GM18951 (cell line): Measurements from ENCODE around the gene L3MBTL1.
"Not testable (repeated sequence)": the region's sequence is repeated elsewhere in the genome, so short reads cannot be mapped to it uniquely, and the experiment has no call there.

ENCODE experiments used
- POLR2A ChIP-seq: IDR thresholded peaks from 4 replicates; pipeline ENCODE4 v1.6.1; 2011; ENCODE audit warnings: mild to moderate bottlenecking; ENCODE audit not compliant: insufficient read length, insufficient read depth; ENCODE audit errors: extremely low read depth
- in situ Hi-C: fragments of 300-500 bp; cut with MboI; formaldehyde crosslinking; loops from one replicate; pipeline ENCODE4 v1.12.0; 2022; ENCODE audit warnings: low sequenced_read_pairs, mixed read lengths, inconsistent platforms; ENCODE audit not compliant: unreplicated experiment

Gene L3MBTL1

DNA sequence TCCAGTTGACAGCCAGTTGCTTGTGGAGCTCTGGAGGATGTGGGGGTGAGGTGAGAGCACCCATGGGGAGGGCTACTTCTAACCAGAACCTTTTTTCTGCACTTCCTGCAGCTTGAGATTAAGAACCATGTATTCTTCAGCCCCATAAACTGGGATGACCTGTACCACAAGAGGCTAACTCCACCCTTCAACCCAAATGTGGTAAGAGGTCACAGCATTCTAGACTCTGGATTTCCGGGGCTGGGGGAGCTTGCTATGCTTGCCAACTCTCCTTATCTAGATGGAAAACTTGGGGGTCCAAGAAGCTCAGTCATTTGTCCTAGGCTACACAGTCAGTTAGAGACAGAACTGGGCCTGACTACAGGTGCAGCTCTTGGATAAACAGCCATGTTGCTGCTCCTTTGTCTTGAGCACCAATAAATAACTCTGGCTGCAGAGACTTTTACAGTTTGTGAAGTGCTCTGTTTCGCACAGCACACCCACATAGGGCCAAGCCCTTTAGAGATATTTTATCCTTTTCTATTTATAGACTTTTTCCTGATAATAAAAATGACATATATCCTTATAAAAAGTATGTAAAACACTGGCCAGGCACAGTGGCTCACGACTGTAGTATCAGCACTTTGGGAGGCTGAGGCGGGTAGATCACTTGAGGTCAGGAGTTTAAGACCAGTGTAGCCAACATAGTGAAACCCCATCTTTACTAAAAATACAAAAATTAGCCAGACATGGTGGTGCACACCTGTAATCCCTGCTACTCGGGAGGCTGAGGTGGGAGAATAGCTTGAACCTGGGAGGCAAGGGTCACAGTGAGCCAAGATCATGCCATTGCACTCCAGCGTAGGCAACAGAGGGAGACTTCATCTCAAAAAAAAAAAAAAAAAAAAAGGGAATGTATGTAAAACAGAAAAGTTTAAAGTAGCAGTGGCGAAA, 72.6 kb downstream of the L3MBTL1 start:
- TF ChIP-seq POLR2A: no peak
- in situ Hi-C loops: no loop called here

DNA sequence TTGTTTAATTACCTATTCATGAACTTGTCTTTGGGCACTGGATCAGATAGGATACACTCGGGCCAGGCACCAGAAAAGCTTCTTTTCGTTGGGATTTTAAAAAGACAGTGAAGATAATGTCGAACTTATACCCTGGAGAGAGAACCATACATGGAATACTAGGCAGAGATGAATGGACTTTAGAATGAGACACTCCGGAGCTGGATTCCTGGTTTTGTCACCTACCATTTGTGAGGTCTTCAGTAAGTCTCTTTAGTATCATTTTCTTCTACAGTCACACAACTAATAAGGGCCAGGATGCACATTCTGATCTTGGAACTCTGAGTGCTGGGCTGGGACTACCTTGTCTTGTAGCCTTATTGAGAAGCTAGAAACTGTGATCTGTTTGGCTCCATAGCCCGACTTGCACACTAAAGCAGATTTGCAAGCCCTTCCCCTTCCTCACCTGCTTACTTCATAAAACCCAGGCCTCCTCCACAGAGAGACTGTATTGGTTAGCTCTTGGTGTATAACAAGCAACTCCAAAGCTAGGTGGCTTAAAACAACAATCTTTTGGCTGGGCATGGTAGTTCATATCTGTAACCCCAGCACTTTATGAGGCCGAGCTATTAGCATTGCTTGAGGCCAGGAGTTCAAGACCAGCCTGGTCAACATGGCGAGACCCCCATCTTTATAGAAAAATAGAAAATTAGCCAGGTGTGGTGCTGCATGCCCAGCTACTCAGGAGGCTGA, 75.8 kb downstream of the L3MBTL1 start:
- no peak for TF ChIP-seq POLR2A
- in situ Hi-C loops: no loop called here

DNA sequence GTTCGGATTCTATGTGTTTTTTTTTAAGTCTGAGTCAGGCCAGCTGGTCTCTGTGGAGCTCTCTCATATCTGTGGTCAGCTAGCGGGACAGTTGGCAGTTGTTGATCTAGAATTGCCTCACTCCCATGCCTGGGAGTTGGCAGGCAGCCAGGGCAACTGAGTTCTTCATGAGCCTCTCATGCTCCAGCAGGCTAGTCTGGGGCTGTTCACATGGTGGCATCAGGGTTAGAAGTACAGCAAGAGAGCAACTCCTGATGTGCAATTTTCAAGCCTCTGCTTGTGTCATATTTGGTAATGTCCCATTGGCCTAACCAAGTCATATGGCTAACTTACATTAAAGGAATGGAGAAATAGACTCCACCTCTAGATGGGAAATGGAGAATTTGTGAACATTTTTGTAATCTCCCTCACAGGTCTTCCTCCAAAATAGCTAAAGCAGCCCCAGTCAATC, 76.5 kb downstream of the L3MBTL1 start:
- in situ Hi-C loops: no loop called here

GRCh38 chr20:43584448-43585136, 77.1 kb downstream of the L3MBTL1 start:
- in situ Hi-C loops: no loop called here

More for the DNA sequence above, 76.5 kb downstream of the L3MBTL1 start:
- TF ChIP-seq POLR2A: no peak

DNA sequence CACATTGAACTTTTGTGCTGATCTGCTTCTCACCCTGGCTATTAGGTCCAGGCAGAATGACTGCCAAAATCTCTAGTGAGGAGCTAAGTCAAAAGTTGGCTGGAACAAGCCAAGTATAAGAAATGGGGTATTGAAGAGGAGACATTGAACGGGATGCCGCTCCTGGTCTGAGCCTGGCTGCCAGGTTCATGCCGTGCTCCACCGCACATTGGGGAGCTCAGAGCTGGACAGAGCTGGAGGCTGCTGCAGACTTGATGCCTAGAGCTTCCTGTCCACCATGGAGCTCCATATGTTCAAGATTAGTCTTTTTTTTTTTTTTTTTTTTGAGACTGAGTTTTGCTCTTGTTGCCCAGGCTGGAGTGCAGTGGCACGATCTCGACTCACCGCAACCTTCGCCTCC, 79.1 kb downstream of the L3MBTL1 start:
- in situ Hi-C loops: no loop called here
- TF ChIP-seq POLR2A: no peak

More at GRCh38 chr20:43584448-43585136, 77.1 kb downstream of the L3MBTL1 start:
- no peak for TF ChIP-seq POLR2A

- in situ Hi-C loops: not testable (repeated sequence)
Measured at GRCh38 chr20:43588526-43588925, 81.0 kb downstream of the L3MBTL1 start.

GRCh38 chr20:43590036-43590391, 82.5 kb downstream of the L3MBTL1 start:
- in situ Hi-C loops: no loop called here
- TF ChIP-seq POLR2A: no peak

DNA sequence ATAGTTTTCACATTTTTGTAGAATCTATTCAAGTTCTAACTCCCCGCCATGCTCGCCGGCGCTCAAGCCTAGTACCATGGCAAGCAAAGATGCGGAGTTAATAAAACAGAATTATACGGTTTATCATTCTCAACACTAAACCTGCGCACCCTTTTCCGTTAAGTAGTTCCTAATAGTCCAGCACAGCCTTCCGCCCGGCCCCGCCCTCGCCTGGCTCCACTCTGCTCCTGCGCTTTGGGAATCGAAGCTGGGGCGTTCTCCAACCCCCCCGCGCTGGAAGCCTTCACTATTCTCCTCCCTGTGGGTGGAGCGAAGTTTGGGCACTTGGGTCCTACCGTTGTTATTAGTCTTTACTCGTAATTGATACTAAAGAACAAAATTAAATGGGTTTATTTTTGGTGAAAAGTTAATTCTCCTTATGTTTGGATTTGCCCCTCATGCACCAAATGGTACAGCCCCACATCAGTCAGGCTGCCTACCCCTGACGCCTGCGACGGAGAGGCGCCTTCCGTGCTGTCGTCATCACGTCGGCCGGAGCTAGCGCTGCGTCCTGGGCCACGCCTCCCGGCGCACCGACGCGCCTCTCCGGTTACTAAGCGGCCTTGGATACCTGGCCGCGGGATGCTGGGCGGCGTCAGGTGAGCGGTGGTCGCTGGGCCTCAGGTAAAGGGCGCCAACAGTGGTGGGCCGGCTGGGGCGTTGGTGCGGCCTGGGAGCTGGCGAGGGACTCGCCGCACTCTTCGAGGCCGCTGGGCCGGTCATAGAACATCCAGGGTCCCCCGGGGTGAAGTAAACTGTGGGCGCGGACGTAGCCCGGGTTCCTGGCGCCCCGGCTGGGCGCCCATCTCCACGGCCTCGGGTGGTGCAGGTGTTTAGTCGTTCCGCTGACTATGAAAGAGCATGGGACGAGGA, 83.2 kb downstream of the L3MBTL1 start, which contains the start of gene IFT52:
Gene IFT52 (plus strand): TSS at position 546 of the 912 bp plus-strand sequence. CDS start 3,762 bp downstream, outside the sequence.
- in situ Hi-C loops: no loop called here
- peak; percentile 66 for TF ChIP-seq POLR2A
